ENCODE results near the gene UGGT2.
"Not testable (repeated sequence)": the region's sequence is repeated elsewhere in the genome, so short reads cannot be mapped to it uniquely, and the experiment has no call there.

UGGT2 gene

GRCh38 chr13:95987841-95988240 lies 65.4 kb downstream of the UGGT2 start:
- no peaks in the 10 kb centered on the region for H3K9me3 ChIP-seq (ENCODE audit: insufficient read depth, low read length)
- H3K9ac ChIP-seq (ENCODE audit: low read length) = no peak overlapping the region
- no peak overlapping the region for H2AFZ ChIP-seq (ENCODE audit: low read depth, low read length)
- no peak for TF ChIP-seq CTCF (IDR thresholded peaks at IDR 0.05; ENCODE audit: low read depth, low read length)
- TF ChIP-seq EZH2phosphoT487 (IDR thresholded peaks at IDR 0.05; ENCODE audit: low read depth) = no peak
- H4K20me1 ChIP-seq (ENCODE audit: insufficient read depth, low read length) = no peaks in the 10 kb centered on the region
- no peak overlapping the region for H3K4me2 ChIP-seq (ENCODE audit: low read length)
- no peaks in the 10 kb centered on the region for H3K79me2 ChIP-seq (ENCODE audit: low read length)
- no peak overlapping the region for H3K4me3 ChIP-seq (ENCODE audit: low read length)
- no peaks in the 10 kb centered on the region for H3K36me3 ChIP-seq (replicated peaks; ENCODE audit: low read depth, low read length)
- no peaks in the 10 kb centered on the region for H3K27me3 ChIP-seq (ENCODE audit: low read depth, low read length)
- H3K4me1 ChIP-seq (ENCODE audit: low read length) = no peaks in the 10 kb centered on the region
- no peak overlapping the region for H3K27ac ChIP-seq (ENCODE audit: low read length)

GRCh38 chr13:95982144-95982543 lies 71.1 kb downstream of the UGGT2 start:
- Histone ChIP-seq H3K27ac (ENCODE audit: low read length) (no peak overlapping the region), H3K4me2 (ENCODE audit: low read length) (no peak overlapping the region), H3K4me1 (ENCODE audit: low read length) (no peaks in the 10 kb centered on the region), H3K9me3 (ENCODE audit: insufficient read depth, low read length) (no peaks in the 10 kb centered on the region), H2AFZ (ENCODE audit: low read depth, low read length) (no peak overlapping the region), H3K4me3 (ENCODE audit: low read length) (no peak overlapping the region), H3K36me3 (replicated peaks; ENCODE audit: low read depth, low read length) (no peaks in the 10 kb centered on the region), H3K79me2 (ENCODE audit: low read length) (no peaks in the 10 kb centered on the region), H4K20me1 (ENCODE audit: insufficient read depth, low read length) (no peaks in the 10 kb centered on the region), H3K27me3 (ENCODE audit: low read depth, low read length) (no peaks in the 10 kb centered on the region), H3K9ac (ENCODE audit: low read length) (no peak overlapping the region)
- TF ChIP-seq CTCF (IDR thresholded peaks at IDR 0.05; ENCODE audit: low read depth, low read length) (no peak), EZH2phosphoT487 (IDR thresholded peaks at IDR 0.05; ENCODE audit: low read depth) (no peak)

- H3K27me3 ChIP-seq (ENCODE audit: low read depth, low read length); H3K9ac ChIP-seq (ENCODE audit: low read length); H2AFZ ChIP-seq (ENCODE audit: low read depth, low read length); H3K9me3 ChIP-seq (ENCODE audit: insufficient read depth, low read length); H3K4me1 ChIP-seq (ENCODE audit: low read length); H3K4me2 ChIP-seq (ENCODE audit: low read length); H4K20me1 ChIP-seq (ENCODE audit: insufficient read depth, low read length); H3K4me3 ChIP-seq (ENCODE audit: low read length); H3K27ac ChIP-seq (ENCODE audit: low read length); H3K79me2 ChIP-seq (ENCODE audit: low read length): not testable (repeated sequence)
- H3K36me3 ChIP-seq (replicated peaks; ENCODE audit: low read depth, low read length) = peaks cover 12% of the 10 kb centered on the region
Measured at GRCh38 chr13:95972651-95973050, 80.5 kb downstream of the UGGT2 start.

GRCh38 chr13:95970878-95971277 lies 82.3 kb downstream of the UGGT2 start:
- no peak overlapping the region for H3K9ac ChIP-seq (ENCODE audit: low read length)
- peaks cover 15% of the 10 kb centered on the region for H3K36me3 ChIP-seq (replicated peaks; ENCODE audit: low read depth, low read length)
- H3K9me3 ChIP-seq (ENCODE audit: insufficient read depth, low read length) = no peaks in the 10 kb centered on the region
- no peak overlapping the region for H3K4me2 ChIP-seq (ENCODE audit: low read length)
- TF ChIP-seq CTCF (IDR thresholded peaks at IDR 0.05; ENCODE audit: low read depth, low read length) (no peak), EZH2phosphoT487 (IDR thresholded peaks at IDR 0.05; ENCODE audit: low read depth) (no peak)
- no peaks in the 10 kb centered on the region for H3K27me3 ChIP-seq (ENCODE audit: low read depth, low read length)
- H3K4me3 ChIP-seq (ENCODE audit: low read length) = no peak overlapping the region
- no peaks in the 10 kb centered on the region for H4K20me1 ChIP-seq (ENCODE audit: insufficient read depth, low read length)
- H3K27ac ChIP-seq (ENCODE audit: low read length) = no peak overlapping the region
- H3K4me1 ChIP-seq (ENCODE audit: low read length) = no peaks in the 10 kb centered on the region
- no peaks in the 10 kb centered on the region for H3K79me2 ChIP-seq (ENCODE audit: low read length)
- H2AFZ ChIP-seq (ENCODE audit: low read depth, low read length) = no peak overlapping the region

- Histone ChIP-seq H3K27ac (ENCODE audit: low read length) (no peak overlapping the region), H4K20me1 (ENCODE audit: insufficient read depth, low read length) (no peaks in the 10 kb centered on the region), H3K4me1 (ENCODE audit: low read length) (no peaks in the 10 kb centered on the region), H2AFZ (ENCODE audit: low read depth, low read length) (no peak overlapping the region), H3K9me3 (ENCODE audit: insufficient read depth, low read length) (no peaks in the 10 kb centered on the region), H3K4me3 (ENCODE audit: low read length) (no peak overlapping the region), H3K4me2 (ENCODE audit: low read length) (no peak overlapping the region), H3K27me3 (ENCODE audit: low read depth, low read length) (no peaks in the 10 kb centered on the region), H3K79me2 (ENCODE audit: low read length) (no peaks in the 10 kb centered on the region), H3K9ac (ENCODE audit: low read length) (no peak overlapping the region), H3K36me3 (replicated peaks; ENCODE audit: low read depth, low read length) (peaks cover 21% of the 10 kb centered on the region)
- TF ChIP-seq EZH2phosphoT487 (IDR thresholded peaks at IDR 0.05; ENCODE audit: low read depth) (no peak), CTCF (IDR thresholded peaks at IDR 0.05; ENCODE audit: low read depth, low read length) (no peak)
Measured at GRCh38 chr13:95968906-95969305, 84.3 kb downstream of the UGGT2 start.
